GM18951 (cell line): ENCODE results near the gene VENTX.
"Not testable (repeated sequence)": the region's sequence is repeated elsewhere in the genome, so short reads cannot be mapped to it uniquely, and the experiment has no call there.

Source experiments
- POLR2A ChIP-seq: IDR thresholded peaks from 4 replicates; pipeline ENCODE4 v1.6.1; 2011; ENCODE audit warnings: mild to moderate bottlenecking; ENCODE audit not compliant: insufficient read length, insufficient read depth; ENCODE audit errors: extremely low read depth
- in situ Hi-C: fragments of 300-500 bp; cut with MboI; formaldehyde crosslinking; loops from one replicate; pipeline ENCODE4 v1.12.0; 2022; ENCODE audit warnings: low sequenced_read_pairs, mixed read lengths, inconsistent platforms; ENCODE audit not compliant: unreplicated experiment

The VENTX gene

GRCh38 chr10:133262696-133263095 lies 25.0 kb downstream of the VENTX start:
- peak; percentile 10 for TF ChIP-seq POLR2A
- in situ Hi-C loops = no loop called here

DNA sequence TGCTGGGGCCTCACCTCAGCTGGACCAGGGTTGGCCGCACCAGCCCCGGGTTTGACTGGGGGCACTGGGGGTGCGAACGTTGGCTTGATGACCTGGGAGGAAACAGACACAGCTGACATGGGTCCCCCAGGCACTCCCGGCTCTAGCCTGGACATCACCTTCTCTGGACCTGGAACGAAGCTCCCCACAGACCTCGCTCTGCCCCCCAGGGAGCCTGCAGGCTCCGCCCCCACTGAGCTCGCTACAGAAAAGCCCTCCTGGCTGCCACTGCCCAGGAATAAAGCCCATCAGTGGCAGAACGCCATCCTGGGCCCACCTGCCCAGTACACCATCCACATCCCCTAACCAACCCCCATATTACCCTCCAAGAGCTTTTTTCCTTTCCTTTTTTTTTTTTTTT lies 26.0 kb downstream of the VENTX start:
- TF ChIP-seq POLR2A = no peak
- in situ Hi-C loops = no loop called here

DNA sequence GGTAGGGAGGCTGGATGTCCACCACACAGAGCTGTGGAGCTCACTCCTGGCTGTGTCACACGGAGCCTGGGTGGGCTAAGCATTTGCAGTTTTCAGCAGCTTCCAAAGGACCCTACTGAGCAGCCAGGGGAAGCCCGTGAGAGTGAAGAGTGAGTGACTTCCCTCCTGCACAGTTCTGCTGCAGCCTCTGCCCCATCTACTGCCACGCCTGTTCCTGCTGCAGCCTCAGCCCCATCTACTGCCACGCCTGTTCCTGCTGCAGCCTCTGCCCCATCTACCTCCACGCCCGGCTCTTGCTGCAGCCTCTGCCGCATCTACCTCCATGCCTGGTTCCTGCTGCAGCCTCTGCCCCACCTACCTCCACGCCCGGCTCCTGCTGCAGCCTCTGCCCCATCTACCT lies 26.8 kb downstream of the VENTX start:
- in situ Hi-C loops = no loop called here
- no peak for TF ChIP-seq POLR2A

GRCh38 chr10:133265052-133265451 lies 27.4 kb downstream of the VENTX start:
- in situ Hi-C loops = not testable (repeated sequence)

DNA sequence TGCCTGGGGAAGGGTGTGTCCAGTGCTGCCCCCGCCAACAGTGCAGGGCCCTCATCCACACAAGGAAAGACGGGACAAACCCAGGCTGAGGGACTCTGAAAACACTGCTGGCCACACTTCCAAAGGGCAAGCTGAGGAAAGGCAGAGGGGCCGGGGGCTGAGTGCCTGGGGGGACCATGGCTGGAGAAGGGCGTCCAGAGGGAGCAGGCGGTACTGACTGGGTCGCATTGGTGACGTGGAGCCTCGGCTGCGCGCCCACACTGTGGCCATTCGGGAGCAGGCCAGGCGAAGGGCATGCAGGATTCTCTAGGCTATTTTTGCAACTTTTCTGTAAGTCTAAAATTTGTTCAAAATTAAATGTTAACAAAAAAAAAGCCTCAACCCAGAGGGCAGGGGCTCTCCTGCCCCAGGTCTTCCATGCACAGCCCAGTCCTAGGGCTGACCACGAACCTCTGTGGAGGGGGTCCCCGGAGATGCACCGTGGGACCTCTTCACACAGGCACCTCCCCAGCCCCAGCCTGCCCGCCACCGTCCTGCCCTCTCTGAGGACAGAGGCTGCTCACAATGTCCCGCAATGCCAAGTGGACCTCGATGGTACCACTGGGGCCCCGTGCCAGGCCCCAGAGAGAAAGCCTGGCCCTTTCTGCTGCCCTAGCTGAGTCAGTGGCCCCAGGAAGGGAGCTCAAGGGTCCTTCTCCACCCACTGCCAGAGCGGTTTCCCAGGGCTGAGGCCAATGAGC lies 28.6 kb downstream of the VENTX start:
- in situ Hi-C loops = no loop called here
- TF ChIP-seq POLR2A = no peak

DNA sequence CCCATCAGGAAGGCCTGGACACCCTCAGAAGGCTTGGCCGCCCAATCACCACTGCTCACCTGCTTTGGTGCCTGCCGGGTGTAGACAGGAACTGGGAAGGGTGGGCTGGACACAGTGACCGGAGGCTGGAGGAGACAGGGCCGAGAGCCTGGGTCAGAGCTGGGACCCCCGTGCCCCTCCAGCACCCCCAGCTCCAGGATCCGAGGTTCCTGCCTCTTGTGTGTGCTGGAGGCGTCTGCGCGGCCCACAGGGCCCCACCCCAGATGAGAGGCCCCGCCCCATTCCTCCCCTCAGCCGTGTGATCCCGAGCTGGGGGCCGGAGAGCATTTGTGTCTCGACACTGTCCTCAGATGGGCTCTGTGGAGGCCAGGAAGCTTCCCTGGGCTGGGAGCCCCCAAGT lies 29.6 kb downstream of the VENTX start:
- no peak for TF ChIP-seq POLR2A
- in situ Hi-C loops = no loop called here

DNA sequence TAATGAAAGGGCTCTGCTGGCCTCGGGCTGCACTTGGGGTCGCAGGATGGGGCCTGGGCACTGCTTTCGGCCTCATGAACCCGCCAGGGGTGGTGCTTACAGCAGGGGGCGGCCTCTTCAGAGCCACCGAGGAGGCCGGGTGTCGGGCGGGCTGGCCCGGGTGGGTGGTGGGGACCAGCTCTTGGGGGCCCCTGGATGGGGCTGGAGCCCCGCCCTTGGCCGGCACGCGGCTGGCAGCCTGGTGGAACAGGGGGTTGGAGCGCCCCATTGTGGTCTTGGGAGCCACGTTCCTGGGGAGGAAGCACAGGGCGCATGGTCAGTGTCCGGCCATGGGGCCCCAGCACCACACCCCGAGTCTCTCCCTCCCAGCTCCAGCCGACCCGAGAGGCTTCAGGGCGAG lies 30.2 kb downstream of the VENTX start:
- in situ Hi-C loops = no loop called here
- no peak for TF ChIP-seq POLR2A

GRCh38 chr10:133268532-133268931 lies 30.9 kb downstream of the VENTX start:
- in situ Hi-C loops = no loop called here
- no peak for TF ChIP-seq POLR2A

GRCh38 chr10:133269367-133269766 lies 31.7 kb downstream of the VENTX start:
- in situ Hi-C loops = no loop called here
- TF ChIP-seq POLR2A = no peak

DNA sequence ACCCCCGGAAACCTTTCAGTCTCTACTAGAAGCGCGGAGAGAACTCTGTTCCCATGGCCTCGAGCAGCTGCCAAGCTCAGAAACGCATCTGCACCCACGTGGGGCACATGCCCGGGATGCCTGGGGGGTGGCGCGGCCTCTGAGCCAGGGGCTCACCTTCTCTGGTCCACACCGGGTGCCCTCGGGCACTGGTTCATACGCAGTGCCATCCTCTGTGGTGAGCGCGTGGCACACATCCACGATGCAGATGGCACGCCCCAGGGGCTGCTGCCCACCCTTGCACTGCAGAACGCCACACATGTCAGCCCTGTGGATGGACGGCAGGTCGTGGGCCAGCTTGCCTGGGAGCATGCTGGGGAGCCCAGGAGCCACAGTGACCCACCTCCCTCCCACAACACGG lies 32.5 kb downstream of the VENTX start:
- no peak for TF ChIP-seq POLR2A
- in situ Hi-C loops = no loop called here

- no peak for TF ChIP-seq POLR2A
- in situ Hi-C loops = no loop called here
These were observed 33.2 kb downstream of the VENTX start for GRCh38 chr10:133270773-133271297.

DNA sequence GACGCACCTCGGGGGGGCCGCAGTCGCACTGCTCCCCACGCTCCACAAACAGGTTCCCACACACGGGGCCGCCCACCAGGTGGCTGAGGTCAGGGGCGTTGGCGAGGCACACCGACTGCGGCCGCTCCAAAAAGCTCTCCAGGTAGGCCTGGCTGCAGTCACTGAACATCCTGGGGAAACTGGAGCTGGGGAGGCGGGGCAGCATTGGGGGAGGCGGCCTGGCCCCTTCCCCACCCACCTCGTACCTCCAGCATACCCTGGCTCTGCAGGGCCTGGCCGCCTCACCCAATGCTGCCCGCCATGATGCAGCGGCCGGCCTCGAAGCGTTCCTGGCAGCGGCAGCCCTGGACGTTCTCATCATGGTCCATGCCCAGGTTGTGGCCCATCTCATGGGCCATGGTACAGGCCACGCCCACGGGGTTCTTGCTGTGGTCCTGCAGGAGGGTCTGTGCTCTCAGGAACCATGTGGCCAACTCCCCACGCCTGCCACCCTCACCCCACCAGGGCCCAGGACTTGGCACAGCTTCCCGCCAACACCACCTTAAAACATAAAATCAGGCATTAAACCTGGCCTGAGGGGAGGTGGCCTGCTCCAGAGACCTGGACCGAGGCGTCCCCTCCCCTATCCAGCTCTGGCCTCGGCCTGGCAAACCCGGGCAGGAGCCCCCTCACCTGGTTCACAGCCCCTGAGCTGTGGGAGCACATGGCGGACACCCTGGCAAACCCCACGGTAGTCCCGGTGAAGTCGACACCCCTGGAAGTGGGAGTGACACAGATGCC lies 34.1 kb downstream of the VENTX start:
- TF ChIP-seq POLR2A = no peak
- in situ Hi-C loops = no loop called here

GRCh38 chr10:133272301-133272963 lies 34.8 kb downstream of the VENTX start:
- in situ Hi-C loops = no loop called here
- TF ChIP-seq POLR2A = no peak
